Fibroblast of lung (primary cell): ENCODE results near the gene IRF4.

Experiments
- EZH2 ChIP-seq: IDR thresholded peaks from 2 replicates; pipeline ENCODE4 v1.5.1; 2012; ENCODE audit warnings: low read length, control low read depth, mild to moderate bottlenecking; ENCODE audit errors: missing control alignments
- TF ChIP-seq, protein P1 (sequence below), 2 donors: IDR thresholded peaks in 1 of 2; conservative IDR thresholded peaks in 1 of 2; 1 replicate in 1 of 2; 2 replicates in 1 of 2; pipeline ENCODE4 v1.5.1; 2011 to 2012; ENCODE audit warnings: low read length in 2 of 2, control low read depth in 1 of 2, inconsistent platforms in 1 of 2, low read depth in 1 of 2, mild to moderate bottlenecking in 1 of 2

GRCh38 chr6:404685-405423 is 13.3 kb downstream of the IRF4 start:
- TF ChIP-seq, protein P1, sequence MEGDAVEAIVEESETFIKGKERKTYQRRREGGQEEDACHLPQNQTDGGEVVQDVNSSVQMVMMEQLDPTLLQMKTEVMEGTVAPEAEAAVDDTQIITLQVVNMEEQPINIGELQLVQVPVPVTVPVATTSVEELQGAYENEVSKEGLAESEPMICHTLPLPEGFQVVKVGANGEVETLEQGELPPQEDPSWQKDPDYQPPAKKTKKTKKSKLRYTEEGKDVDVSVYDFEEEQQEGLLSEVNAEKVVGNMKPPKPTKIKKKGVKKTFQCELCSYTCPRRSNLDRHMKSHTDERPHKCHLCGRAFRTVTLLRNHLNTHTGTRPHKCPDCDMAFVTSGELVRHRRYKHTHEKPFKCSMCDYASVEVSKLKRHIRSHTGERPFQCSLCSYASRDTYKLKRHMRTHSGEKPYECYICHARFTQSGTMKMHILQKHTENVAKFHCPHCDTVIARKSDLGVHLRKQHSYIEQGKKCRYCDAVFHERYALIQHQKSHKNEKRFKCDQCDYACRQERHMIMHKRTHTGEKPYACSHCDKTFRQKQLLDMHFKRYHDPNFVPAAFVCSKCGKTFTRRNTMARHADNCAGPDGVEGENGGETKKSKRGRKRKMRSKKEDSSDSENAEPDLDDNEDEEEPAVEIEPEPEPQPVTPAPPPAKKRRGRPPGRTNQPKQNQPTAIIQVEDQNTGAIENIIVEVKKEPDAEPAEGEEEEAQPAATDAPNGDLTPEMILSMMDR (conservative IDR thresholded peaks at IDR 0.05 in 1 of 2, IDR thresholded peaks at IDR 0.05 in 1 of 2; ENCODE audit: low read depth in 1 of 2, low read length in 2 of 2): no peak
- no peak for TF ChIP-seq EZH2
